Transverse colon (tissue), 4 donors: ENCODE results near the gene VTI1A.

Experiments
- EP300 ChIP-seq: sonication (generic); formaldehyde crosslinking; IDR thresholded peaks from one replicate; pipeline ENCODE4 v1.6.1; 2017; ENCODE audit warnings: antibody characterized with exemption, low read depth
- POLR2A ChIP-seq: fragments of 450-650 bp; IDR thresholded peaks from one replicate; pipeline ENCODE4 v1.6.1; 2016; ENCODE audit warnings: antibody characterized with exemption, mild to moderate bottlenecking, moderate library complexity
- POLR2AphosphoS5 ChIP-seq, 3 donors: sonication (generic); formaldehyde crosslinking; IDR thresholded peaks; one replicate each; pipeline ENCODE4 v1.6.1; 2016; ENCODE audit warnings: antibody characterized with exemption in 3 of 3
- TF ChIP-seq, protein P1 (sequence below), 5 experiments: fragments of 200-600 bp in 3 of 5; fragments of 450-650 bp in 2 of 5; sonication (generic) in 3 of 5; IDR thresholded peaks; 1 replicate in 2 of 5; 2 replicates in 3 of 5; pipeline ENCODE4 v1.5.1; 2016 to 2017; ENCODE audit warnings: antibody characterized with exemption in 5 of 5, inconsistent platforms in 3 of 5, mild to moderate bottlenecking in 2 of 5, moderate library complexity in 1 of 5

- TF ChIP-seq, protein P1, sequence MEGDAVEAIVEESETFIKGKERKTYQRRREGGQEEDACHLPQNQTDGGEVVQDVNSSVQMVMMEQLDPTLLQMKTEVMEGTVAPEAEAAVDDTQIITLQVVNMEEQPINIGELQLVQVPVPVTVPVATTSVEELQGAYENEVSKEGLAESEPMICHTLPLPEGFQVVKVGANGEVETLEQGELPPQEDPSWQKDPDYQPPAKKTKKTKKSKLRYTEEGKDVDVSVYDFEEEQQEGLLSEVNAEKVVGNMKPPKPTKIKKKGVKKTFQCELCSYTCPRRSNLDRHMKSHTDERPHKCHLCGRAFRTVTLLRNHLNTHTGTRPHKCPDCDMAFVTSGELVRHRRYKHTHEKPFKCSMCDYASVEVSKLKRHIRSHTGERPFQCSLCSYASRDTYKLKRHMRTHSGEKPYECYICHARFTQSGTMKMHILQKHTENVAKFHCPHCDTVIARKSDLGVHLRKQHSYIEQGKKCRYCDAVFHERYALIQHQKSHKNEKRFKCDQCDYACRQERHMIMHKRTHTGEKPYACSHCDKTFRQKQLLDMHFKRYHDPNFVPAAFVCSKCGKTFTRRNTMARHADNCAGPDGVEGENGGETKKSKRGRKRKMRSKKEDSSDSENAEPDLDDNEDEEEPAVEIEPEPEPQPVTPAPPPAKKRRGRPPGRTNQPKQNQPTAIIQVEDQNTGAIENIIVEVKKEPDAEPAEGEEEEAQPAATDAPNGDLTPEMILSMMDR (IDR thresholded peaks at IDR 0.05): no peak
- TF ChIP-seq EP300 (no peak), POLR2A (no peak), POLR2AphosphoS5 (IDR thresholded peaks at IDR 0.05) (no peak)
Observed at GRCh38 chr10:112613620-112614019, 166.6 kb downstream of the VTI1A start.
